Nephron progenitor cell (in vitro differentiated cells): Measurements from ENCODE around the gene SLC25A21.

ENCODE experiments used
- DNase-seq: peaks from one replicate; pipeline ENCODE4 v3.0.0; 2021
- H3K27ac Mint-ChIP-seq: 2 replicates; pipeline ENCODE4 v1.8.0; 2021; ENCODE audit warnings: mild to moderate bottlenecking, moderate library complexity, mixed read lengths
- H3K27me3 Mint-ChIP-seq: 2 replicates; pipeline ENCODE4 v1.8.0; 2021; ENCODE audit warnings: mild to moderate bottlenecking, low read depth, mixed read lengths; ENCODE audit not compliant: poor library complexity
- H3K36me3 Mint-ChIP-seq: 2 replicates; pipeline ENCODE4 v1.8.0; 2021; ENCODE audit warnings: low read depth, mixed read lengths
- H3K4me1 Mint-ChIP-seq: 2 replicates; pipeline ENCODE4 v1.8.0; 2021; ENCODE audit warnings: mixed read lengths
- H3K4me3 Mint-ChIP-seq: 2 replicates; pipeline ENCODE4 v1.8.0; 2021; ENCODE audit warnings: mild to moderate bottlenecking, moderate library complexity, mixed read lengths
- H3K9me3 Mint-ChIP-seq: 2 replicates; pipeline ENCODE4 v1.8.0; 2021; ENCODE audit warnings: mild to moderate bottlenecking, moderate library complexity, mixed read lengths
- TF ChIP-seq, protein P1 (sequence below): fragments of 200-600 bp; sonication (generic); IDR thresholded peaks from 2 replicates; pipeline ENCODE4 v1.5.0; 2021; ENCODE audit warnings: antibody characterized with exemption

SLC25A21 gene

DNA sequence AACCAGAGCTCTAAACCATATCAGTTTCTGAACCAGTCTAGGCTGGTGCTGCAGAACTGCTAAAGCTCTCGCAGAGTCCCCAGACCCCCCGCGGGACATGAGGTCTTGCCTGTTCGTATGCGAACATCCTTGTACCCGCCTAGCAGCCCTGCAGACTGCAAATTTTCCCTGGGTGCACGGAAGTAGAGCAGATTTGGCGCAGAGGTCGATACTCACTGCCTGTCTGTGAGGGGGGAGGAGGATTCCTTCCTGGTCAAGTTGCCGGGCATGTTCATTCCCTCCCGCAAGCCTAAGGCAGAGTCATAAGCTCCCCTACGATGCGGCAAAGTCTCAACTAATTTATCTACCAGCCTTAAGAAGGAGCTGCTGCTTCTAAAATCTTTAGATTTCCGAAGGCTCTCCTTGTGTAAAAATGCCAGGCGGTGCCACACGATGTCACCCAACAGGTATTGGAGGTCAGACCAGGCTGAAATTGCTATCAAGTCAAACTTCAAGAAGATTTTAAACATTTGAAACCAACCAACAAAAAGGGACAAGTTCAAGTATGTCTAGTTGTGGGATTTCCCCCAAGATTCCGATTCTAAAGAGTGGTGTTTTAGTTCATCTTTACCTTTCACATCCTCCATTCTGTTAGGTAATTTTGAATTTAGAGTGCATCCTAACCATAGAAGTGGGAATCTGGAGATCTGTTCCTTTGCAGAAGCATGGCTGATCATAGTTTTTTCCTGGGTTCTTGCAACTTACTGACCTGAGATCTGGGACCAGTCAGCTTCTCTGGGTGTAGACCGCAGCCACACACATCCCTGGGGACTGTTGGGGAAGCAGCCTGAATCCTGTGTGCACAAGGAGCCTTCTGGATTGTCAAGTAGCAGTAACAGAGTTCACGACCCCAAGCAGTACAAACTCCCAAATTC is 512.3 kb downstream of the SLC25A21 start:
- no peaks in the 10 kb centered on the region for H3K9me3 Mint-ChIP-seq
- peaks cover 97% of the 10 kb centered on the region for H3K27me3 Mint-ChIP-seq
- no peak overlapping the region for H3K27ac Mint-ChIP-seq
- TF ChIP-seq, protein P1, sequence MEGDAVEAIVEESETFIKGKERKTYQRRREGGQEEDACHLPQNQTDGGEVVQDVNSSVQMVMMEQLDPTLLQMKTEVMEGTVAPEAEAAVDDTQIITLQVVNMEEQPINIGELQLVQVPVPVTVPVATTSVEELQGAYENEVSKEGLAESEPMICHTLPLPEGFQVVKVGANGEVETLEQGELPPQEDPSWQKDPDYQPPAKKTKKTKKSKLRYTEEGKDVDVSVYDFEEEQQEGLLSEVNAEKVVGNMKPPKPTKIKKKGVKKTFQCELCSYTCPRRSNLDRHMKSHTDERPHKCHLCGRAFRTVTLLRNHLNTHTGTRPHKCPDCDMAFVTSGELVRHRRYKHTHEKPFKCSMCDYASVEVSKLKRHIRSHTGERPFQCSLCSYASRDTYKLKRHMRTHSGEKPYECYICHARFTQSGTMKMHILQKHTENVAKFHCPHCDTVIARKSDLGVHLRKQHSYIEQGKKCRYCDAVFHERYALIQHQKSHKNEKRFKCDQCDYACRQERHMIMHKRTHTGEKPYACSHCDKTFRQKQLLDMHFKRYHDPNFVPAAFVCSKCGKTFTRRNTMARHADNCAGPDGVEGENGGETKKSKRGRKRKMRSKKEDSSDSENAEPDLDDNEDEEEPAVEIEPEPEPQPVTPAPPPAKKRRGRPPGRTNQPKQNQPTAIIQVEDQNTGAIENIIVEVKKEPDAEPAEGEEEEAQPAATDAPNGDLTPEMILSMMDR: no peak
- no peaks in the 10 kb centered on the region for H3K36me3 Mint-ChIP-seq
- H3K4me3 Mint-ChIP-seq: peak overlapping the region; percentile 87
- no peak for DNase-seq
- peaks cover 91% of the 10 kb centered on the region for H3K4me1 Mint-ChIP-seq

GRCh38 chr14:36659010-36659821 is 513.2 kb downstream of the SLC25A21 start:
- Mint-ChIP-seq H3K36me3 (no peaks in the 10 kb centered on the region), H3K27ac (no peak overlapping the region), H3K27me3 (peaks cover 100% of the 10 kb centered on the region), H3K4me3 (peak overlapping the region; percentile 87), H3K4me1 (peaks cover 91% of the 10 kb centered on the region), H3K9me3 (no peaks in the 10 kb centered on the region)
- peak; percentile 26 for DNase-seq
- TF ChIP-seq, protein P1: no peak

GRCh38 chr14:36658123-36659009 is 514.0 kb downstream of the SLC25A21 start:
- Mint-ChIP-seq H3K4me3 (peak overlapping the region; percentile 87), H3K36me3 (no peaks in the 10 kb centered on the region), H3K27me3 (peaks cover 100% of the 10 kb centered on the region), H3K27ac (no peak overlapping the region), H3K4me1 (peaks cover 88% of the 10 kb centered on the region), H3K9me3 (no peaks in the 10 kb centered on the region)
- DNase-seq: peak; percentile 65
- TF ChIP-seq, protein P1: no peak

GRCh38 chr14:36657399-36658122 is 514.8 kb downstream of the SLC25A21 start:
- H3K4me1 Mint-ChIP-seq: peaks cover 88% of the 10 kb centered on the region
- DNase-seq: peak; percentile 54
- H3K4me3 Mint-ChIP-seq: peak overlapping the region; percentile 87
- no peaks in the 10 kb centered on the region for H3K9me3 Mint-ChIP-seq
- TF ChIP-seq, protein P1: no peak
- no peak overlapping the region for H3K27ac Mint-ChIP-seq
- H3K36me3 Mint-ChIP-seq: no peaks in the 10 kb centered on the region
- H3K27me3 Mint-ChIP-seq: peaks cover 100% of the 10 kb centered on the region
